ENCODE results near the gene KDM1B.
"Not testable (repeated sequence)": the region's sequence is repeated elsewhere in the genome, so short reads cannot be mapped to it uniquely, and the experiment has no call there.

The KDM1B gene

GRCh38 chr6:18151391-18151790, 3.8 kb upstream of the KDM1B start:
- DNase-seq = not testable (repeated sequence)

GRCh38 chr6:18151801-18152200, 3.4 kb upstream of the KDM1B start:
- DNase-seq = no peak

GRCh38 chr6:18153311-18153703, 1.9 kb upstream of the KDM1B start:
- no peak for DNase-seq

GRCh38 chr6:18154507-18155149, 594 bp upstream of the KDM1B start, which contains the start of gene TPMT:
Gene TPMT (minus strand): TSS chr6:18155077. CDS start chr6:18149127, 5,950 bp downstream.
- DNase-seq = no peak

GRCh38 chr6:18155864-18156421, 721 bp downstream of the KDM1B start:
- DNase-seq = peak; percentile 29

- DNase-seq = no peak
Measured at GRCh38 chr6:18160911-18161310, 5.7 kb downstream of the KDM1B start.

GRCh38 chr6:18161431-18161830, 6.2 kb downstream of the KDM1B start:
- DNase-seq = no peak

- DNase-seq = no peak
Measured at GRCh38 chr6:18162401-18162800, 7.2 kb downstream of the KDM1B start.

- DNase-seq = no peak
Measured at GRCh38 chr6:18165751-18166150, 10.5 kb downstream of the KDM1B start.

- DNase-seq = no peak
Measured at GRCh38 chr6:18166312-18167036, 11.3 kb downstream of the KDM1B start.

- DNase-seq = no peak
Measured at GRCh38 chr6:18168264-18168663, 13.0 kb downstream of the KDM1B start.

- DNase-seq = no peak
Measured at GRCh38 chr6:18171871-18172270, 16.6 kb downstream of the KDM1B start.

- not testable (repeated sequence) for DNase-seq
Measured at GRCh38 chr6:18176198-18176597, 21.0 kb downstream of the KDM1B start.

- DNase-seq = no peak
Measured at GRCh38 chr6:18177286-18177965, 22.2 kb downstream of the KDM1B start.

GRCh38 chr6:18178960-18179615, 23.9 kb downstream of the KDM1B start:
- no peak for DNase-seq

- no peak for DNase-seq
Measured at GRCh38 chr6:18179770-18180356, 24.6 kb downstream of the KDM1B start.

- no peak for DNase-seq
Measured at GRCh38 chr6:18182568-18182967, 27.3 kb downstream of the KDM1B start.

- no peak for DNase-seq
Measured at GRCh38 chr6:18183766-18184165, 28.5 kb downstream of the KDM1B start.

GRCh38 chr6:18185624-18186023, 30.4 kb downstream of the KDM1B start:
- DNase-seq = no peak

- DNase-seq = no peak
Measured at GRCh38 chr6:18186033-18186432, 30.8 kb downstream of the KDM1B start.

GRCh38 chr6:18186540-18187250, 31.5 kb downstream of the KDM1B start:
- DNase-seq = no peak

GRCh38 chr6:18187701-18188100, 32.5 kb downstream of the KDM1B start:
- DNase-seq = no peak
